Activated CD4-positive, alpha-beta memory T cell treated with anti-CD3 and anti-CD28 coated beads, Interleukin-2, amount 10 ng/mL, durations not matched to agents 7 days and 5 days (primary cell): ENCODE data around the gene SEC11A. TPM values are rescaled to one million over a fixed set of nuclear protein-coding genes. Genes with fewer than 3 reads are reported as not detected.
"Not testable (repeated sequence)": the region's sequence is repeated elsewhere in the genome, so short reads cannot be mapped to it uniquely, and the experiment has no call there.

Experiments
- CTCF ChIA-PET: fragments of 350-600 bp; sonication (Branson Sonifier 250); formaldehyde crosslinking; loops from one replicate; lab custom pipeline; 2021; ENCODE audit warnings: antibody characterized with exemption, inconsistent platforms; lab: Charles Lee
- POLR2A ChIA-PET: fragments of 350-600 bp; sonication (Branson Sonifier 250); formaldehyde crosslinking; loops from one replicate; lab custom pipeline; 2021; ENCODE audit warnings: antibody characterized with exemption; lab: Charles Lee
- DNase-seq: peaks from one replicate; pipeline ENCODE4 v3.0.0-alpha.2; 2020
- H3K27ac Mint-ChIP-seq: one replicate; pipeline ENCODE4 v1.8.0; 2021; ENCODE audit warnings: mild to moderate bottlenecking, mixed read lengths
- H3K27me3 Mint-ChIP-seq: one replicate; pipeline ENCODE4 v1.8.0; 2021; ENCODE audit warnings: mixed read lengths
- H3K36me3 Mint-ChIP-seq: one replicate; pipeline ENCODE4 v1.8.0; 2021; ENCODE audit warnings: low read depth, mixed read lengths
- H3K4me1 Mint-ChIP-seq: one replicate; pipeline ENCODE4 v1.8.0; 2021; ENCODE audit warnings: mixed read lengths
- H3K4me3 Mint-ChIP-seq: one replicate; pipeline ENCODE4 v1.8.0; 2021; ENCODE audit warnings: mild to moderate bottlenecking, mixed read lengths
- H3K9me3 Mint-ChIP-seq: one replicate; pipeline ENCODE4 v1.8.0; 2021; ENCODE audit warnings: mixed read lengths
- total RNA-seq, 2 experiments: library from RNA; stranded (reverse); gene quantifications; one replicate each; pipeline ENCODE4 v1.2.3, GENCODE V29; 2021

The SEC11A gene
- total RNA-seq, 2 experiments from 2014 or later: 132 to 139 TPM

GRCh38 chr15:84751721-84752120 is 35.8 kb upstream of the SEC11A start:
- H3K27me3 Mint-ChIP-seq, H3K9me3 Mint-ChIP-seq, H3K27ac Mint-ChIP-seq, DNase-seq, H3K4me3 Mint-ChIP-seq: not testable (repeated sequence)
- ChIA-PET CTCF (interaction anchor here (0.9 to 1.6 kb wide), 4 partner anchors 86 to 164 kb away, joined by 3 to 6 read pairs (median 4); no protein-coding TSS in a partner anchor), POLR2A (interaction anchor here (1.0 to 1.6 kb wide), 5 partner anchors 16 to 98 kb away, joined by 4 to 7 read pairs (median 5); partner anchors contain the start of genes SEC11A and WDR73)
- peaks cover 53% of the 10 kb centered on the region for H3K36me3 Mint-ChIP-seq
- H3K4me1 Mint-ChIP-seq: peaks cover 64% of the 10 kb centered on the region

GRCh38 chr15:84750583-84751092 is 34.7 kb upstream of the SEC11A start:
- Mint-ChIP-seq H3K36me3 (peaks cover 46% of the 10 kb centered on the region), H3K27me3 (no peaks in the 10 kb centered on the region), H3K9me3 (no peaks in the 10 kb centered on the region), H3K27ac (peak overlapping the region; percentile 97), H3K4me1 (peaks cover 65% of the 10 kb centered on the region), H3K4me3 (peak overlapping the region; percentile 99)
- ChIA-PET CTCF (interaction anchor here (1.1 to 2.7 kb wide), 3 partner anchors 35 to 113 kb away, joined by 3 to 24 read pairs (median 3); partner anchors contain the start of gene SEC11A), POLR2A (interaction anchor here (0.7 to 6.1 kb wide), 7 partner anchors 15 to 119 kb away, joined by 3 to 93 read pairs (median 6); partner anchors contain the start of gene SEC11A)
- no peak for DNase-seq

- peak; percentile 76 for DNase-seq
- Mint-ChIP-seq H3K4me1 (peaks cover 67% of the 10 kb centered on the region), H3K36me3 (peaks cover 44% of the 10 kb centered on the region), H3K27me3 (no peaks in the 10 kb centered on the region), H3K27ac (peak overlapping the region; percentile 97), H3K9me3 (no peaks in the 10 kb centered on the region), H3K4me3 (peak overlapping the region; percentile 99)
- ChIA-PET POLR2A (interaction anchor here (0.8 to 6.1 kb wide), 16 partner anchors 11 to 118 kb away, joined by 3 to 93 read pairs (median 6); partner anchors contain the start of genes SEC11A and WDR73), CTCF (interaction anchor here (0.6 to 2.7 kb wide), 11 partner anchors 11 to 161 kb away, joined by 3 to 24 read pairs (median 4); partner anchors contain the start of genes SEC11A and WDR73)
Measured at GRCh38 chr15:84749111-84749991, 33.4 kb upstream of the SEC11A start.

- Mint-ChIP-seq H3K4me3 (peak within 1 kb of the TSS; percentile 99), H3K9me3 (no peaks in the 10 kb centered on the region), H3K27ac (peak within 1 kb of the TSS; percentile 99), H3K4me1 (peaks cover 63% of the 10 kb centered on the region), H3K27me3 (no peaks in the 10 kb centered on the region), H3K36me3 (peaks cover 40% of the 10 kb centered on the region)
- DNase-seq: peak; percentile 83
- CTCF ChIA-PET: interaction anchor here (0.7 to 2.7 kb wide), 13 partner anchors 11 to 160 kb away, joined by 3 to 24 read pairs (median 4); partner anchors contain the start of genes SEC11A and WDR73
- POLR2A ChIA-PET: interaction anchor here (0.8 to 6.1 kb wide), 23 partner anchors 12 to 117 kb away, joined by 3 to 93 read pairs (median 8); partner anchors contain the start of genes NMB, SEC11A and WDR73
Measured at GRCh38 chr15:84748274-84749110, 32.6 kb upstream of the SEC11A start, which contains the start of gene ZNF592. ZNF592 (plus strand) TSS chr15:84748592; CDS start chr15:84782676, 34,084 bp downstream.

- Mint-ChIP-seq H3K4me1 (peaks cover 62% of the 10 kb centered on the region), H3K27ac (peak overlapping the region; percentile 99), H3K27me3 (no peaks in the 10 kb centered on the region), H3K4me3 (peak overlapping the region; percentile 99), H3K36me3 (peaks cover 34% of the 10 kb centered on the region), H3K9me3 (no peaks in the 10 kb centered on the region)
- CTCF ChIA-PET: interaction anchor here (0.6 to 2.0 kb wide), 12 partner anchors 10 to 177 kb away, joined by 3 to 20 read pairs (median 4); partner anchors contain the start of gene WDR73
- peak; percentile 75 for DNase-seq
- POLR2A ChIA-PET: interaction anchor here (1.2 to 6.1 kb wide), 10 partner anchors 12 to 115 kb away, joined by 4 to 93 read pairs (median 12); partner anchors contain the start of genes NMB, SEC11A and WDR73
Measured at GRCh38 chr15:84747416-84748273, 31.7 kb upstream of the SEC11A start.

GRCh38 chr15:84741121-84741520 is 25.2 kb upstream of the SEC11A start:
- H3K4me1 Mint-ChIP-seq: peaks cover 34% of the 10 kb centered on the region
- ChIA-PET POLR2A (interaction anchor here (0.8 to 2.2 kb wide), 2 partner anchors 16 to 25 kb away, joined by 4 to 8 read pairs; partner anchors contain the start of gene SEC11A), CTCF (no interaction called here)
- H3K27me3 Mint-ChIP-seq: no peaks in the 10 kb centered on the region
- peaks cover 6% of the 10 kb centered on the region for H3K36me3 Mint-ChIP-seq
- no peak overlapping the region for H3K4me3 Mint-ChIP-seq
- no peaks in the 10 kb centered on the region for H3K9me3 Mint-ChIP-seq
- DNase-seq: no peak
- no peak overlapping the region for H3K27ac Mint-ChIP-seq

- peaks cover 34% of the 10 kb centered on the region for H3K4me1 Mint-ChIP-seq
- POLR2A ChIA-PET: interaction anchor here (0.8 to 2.2 kb wide), 2 partner anchors 15 to 25 kb away, joined by 4 to 8 read pairs; partner anchors contain the start of gene SEC11A
Measured at GRCh38 chr15:84740691-84741090, 24.8 kb upstream of the SEC11A start.

GRCh38 chr15:84737005-84737404 is 21.1 kb upstream of the SEC11A start:
- H3K9me3 Mint-ChIP-seq: no peaks in the 10 kb centered on the region
- ChIA-PET CTCF (interaction anchor here (0.8 to 5.9 kb wide), 5 partner anchors 11 to 82 kb away, joined by 3 to 68 read pairs (median 4); partner anchors contain the start of gene SEC11A), POLR2A (interaction anchor here (0.9 to 7.7 kb wide), 6 partner anchors 11 to 81 kb away, joined by 3 to 233 read pairs (median 51); partner anchors contain the start of genes SEC11A and ZNF592)
- H3K4me1 Mint-ChIP-seq: peaks cover 48% of the 10 kb centered on the region
- H3K27me3 Mint-ChIP-seq: no peaks in the 10 kb centered on the region
- DNase-seq: no peak
- no peak overlapping the region for H3K4me3 Mint-ChIP-seq
- H3K27ac Mint-ChIP-seq: peak overlapping the region; percentile 98
- H3K36me3 Mint-ChIP-seq: no peaks in the 10 kb centered on the region

More at GRCh38 chr15:84740691-84741090, 24.8 kb upstream of the SEC11A start:
- CTCF ChIA-PET: no interaction called here
- Mint-ChIP-seq H3K27me3 (no peaks in the 10 kb centered on the region), H3K36me3 (peaks cover 6% of the 10 kb centered on the region), H3K4me3 (no peak overlapping the region), H3K27ac (no peak overlapping the region), H3K9me3 (no peaks in the 10 kb centered on the region)
- DNase-seq: no peak

- Mint-ChIP-seq H3K4me3 (peak overlapping the region; percentile 4), H3K27ac (peak overlapping the region; percentile 98), H3K4me1 (peaks cover 51% of the 10 kb centered on the region), H3K36me3 (no peaks in the 10 kb centered on the region), H3K27me3 (no peaks in the 10 kb centered on the region), H3K9me3 (no peaks in the 10 kb centered on the region)
- ChIA-PET CTCF (interaction anchor here (0.9 to 5.9 kb wide), 5 partner anchors 8 to 20 kb away, joined by 3 to 68 read pairs (median 20); partner anchors contain the start of gene SEC11A), POLR2A (interaction anchor here (0.9 to 7.7 kb wide), 13 partner anchors 12 to 138 kb away, joined by 3 to 233 read pairs (median 9); partner anchors contain the start of genes NMB, SEC11A and ZNF592)
- peak; percentile 86 for DNase-seq
Measured at GRCh38 chr15:84736375-84736774, 20.4 kb upstream of the SEC11A start.

- peak overlapping the region; percentile 58 for H3K4me3 Mint-ChIP-seq
- ChIA-PET CTCF (interaction anchor here (0.9 to 5.9 kb wide), 11 partner anchors 9 to 81 kb away, joined by 3 to 68 read pairs (median 5); partner anchors contain the start of genes SEC11A, WDR73 and ZNF592), POLR2A (interaction anchor here (0.6 to 7.7 kb wide), 21 partner anchors 9 to 928 kb away, joined by 3 to 233 read pairs (median 5); partner anchors contain the start of genes NMB, SEC11A, WDR73 and ZNF592)
- not testable (repeated sequence) for H3K27me3 Mint-ChIP-seq, H3K36me3 Mint-ChIP-seq, H3K9me3 Mint-ChIP-seq
- H3K27ac Mint-ChIP-seq: peak overlapping the region; percentile 98
- DNase-seq: peak; percentile 64
- H3K4me1 Mint-ChIP-seq: peaks cover 57% of the 10 kb centered on the region
Measured at GRCh38 chr15:84735480-84736061, 19.6 kb upstream of the SEC11A start.
